Cerebellar cortex (tissue), 1 donor: ENCODE data around the gene IBTK.
"Not testable (repeated sequence)": the region's sequence is repeated elsewhere in the genome, so short reads cannot be mapped to it uniquely, and the experiment has no call there.

Experiments
- DNase-seq: peaks from one replicate; pipeline ENCODE4 v3.0.0-alpha.2; 2015; ENCODE audit warnings: low spot score

IBTK gene

GRCh38 chr6:82247505-82248272 is at the start of gene IBTK:
Gene IBTK (minus strand): TSS chr6:82247744. CDS start chr6:82240486, 7,258 bp downstream.
- peak; percentile 96 for DNase-seq

- no peak for DNase-seq
These were observed 36.3 kb upstream of the IBTK start for GRCh38 chr6:82283771-82284410.

GRCh38 chr6:82281550-82281949 is 34.0 kb upstream of the IBTK start:
- DNase-seq, result not testable (repeated sequence)

DNA sequence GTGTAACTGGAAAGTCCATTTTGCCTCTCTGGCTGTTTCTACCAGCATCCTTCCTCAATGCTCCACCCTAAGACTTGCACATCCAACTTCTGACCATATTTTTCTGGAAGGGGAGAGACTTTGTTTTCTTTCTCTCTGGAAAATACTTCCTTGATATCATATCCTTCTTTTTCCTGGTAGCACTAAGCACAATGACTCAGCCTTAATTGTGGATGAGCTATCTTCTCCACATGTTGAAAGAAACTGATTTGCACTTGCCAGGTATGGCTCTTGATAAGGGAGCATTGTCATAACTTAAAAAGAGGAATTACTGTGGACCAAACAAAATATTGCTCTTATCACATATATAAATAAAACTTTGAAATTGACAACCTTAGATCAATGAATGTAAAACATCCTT is 30.1 kb upstream of the IBTK start:
- DNase-seq, result no peak

DNA sequence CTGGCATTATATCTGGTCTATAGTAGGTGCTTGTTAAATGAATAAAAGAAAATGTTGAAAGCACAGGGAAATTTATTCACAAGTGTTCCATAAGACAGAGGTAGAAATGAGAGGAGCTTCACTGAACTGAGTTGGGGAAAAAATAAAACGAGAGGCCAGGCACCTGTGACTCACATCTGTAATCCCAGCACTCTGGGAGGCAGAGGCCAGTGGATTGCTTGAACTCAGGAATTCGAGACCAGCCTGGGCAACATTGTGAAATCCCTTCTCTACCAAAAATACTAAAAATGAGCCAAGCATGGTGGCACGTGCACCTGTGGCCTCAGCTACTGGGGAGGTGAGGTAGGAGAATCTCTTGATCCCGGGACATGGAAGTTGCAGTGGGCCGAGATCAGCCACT is 28.1 kb upstream of the IBTK start:
- no peak for DNase-seq

DNA sequence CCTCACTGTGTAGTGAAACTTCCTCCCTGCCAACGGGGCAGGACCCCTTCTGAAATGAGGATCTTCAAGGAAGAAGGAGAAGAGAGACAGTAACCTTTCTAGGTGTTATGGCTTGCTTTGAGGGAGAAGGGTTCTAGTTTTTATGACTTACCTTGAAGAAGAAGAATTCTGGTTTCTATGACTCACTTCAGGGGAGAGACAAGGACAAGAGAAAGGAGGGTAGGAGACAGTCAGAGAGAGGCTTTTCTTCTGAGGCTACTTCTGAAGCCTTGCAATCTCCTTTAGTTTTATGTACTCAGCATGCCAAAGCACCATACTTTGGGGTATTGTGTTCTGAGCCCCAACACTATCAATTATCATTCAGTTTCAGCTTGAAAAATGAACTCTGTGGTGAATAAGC is 25.8 kb upstream of the IBTK start:
- DNase-seq, result no peak

DNA sequence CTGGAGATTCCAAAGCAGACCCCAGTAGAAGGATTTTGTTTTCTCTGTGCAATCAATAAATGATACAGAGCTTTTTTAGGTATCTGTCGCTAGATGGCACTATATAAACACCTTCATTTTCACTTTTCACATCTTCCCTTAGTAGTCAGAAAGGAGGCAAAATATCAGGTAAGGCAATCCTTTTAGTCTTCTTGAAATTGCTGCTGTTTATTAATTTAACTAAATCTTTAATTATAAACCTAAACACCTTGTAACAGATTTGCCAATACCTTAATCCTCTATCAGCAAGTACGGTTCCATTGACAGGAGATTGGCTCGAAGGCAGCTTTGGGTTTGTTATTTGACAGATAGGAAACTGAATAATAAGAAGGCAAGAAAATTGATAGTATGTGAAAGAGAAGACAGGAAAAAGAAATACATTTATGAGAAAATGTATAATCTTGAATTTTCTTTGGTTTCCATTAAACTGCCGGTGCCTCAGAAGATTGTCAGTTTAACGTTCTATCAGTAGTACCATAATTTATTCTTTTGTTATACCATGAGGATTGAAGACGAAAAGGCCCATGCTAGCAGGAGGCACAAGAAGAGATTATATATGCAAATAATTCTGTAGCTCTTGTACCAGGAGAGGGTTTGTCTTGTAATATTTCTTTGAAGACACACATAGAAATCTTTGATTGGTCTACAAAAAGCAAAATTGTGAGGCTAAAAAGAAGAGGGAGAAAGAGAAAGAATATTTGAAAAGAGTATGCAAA is 23.5 kb upstream of the IBTK start:
- DNase-seq, result peak; percentile 52

- DNase-seq, result no peak
These were observed 20.8 kb upstream of the IBTK start for GRCh38 chr6:82268301-82268846.

DNA sequence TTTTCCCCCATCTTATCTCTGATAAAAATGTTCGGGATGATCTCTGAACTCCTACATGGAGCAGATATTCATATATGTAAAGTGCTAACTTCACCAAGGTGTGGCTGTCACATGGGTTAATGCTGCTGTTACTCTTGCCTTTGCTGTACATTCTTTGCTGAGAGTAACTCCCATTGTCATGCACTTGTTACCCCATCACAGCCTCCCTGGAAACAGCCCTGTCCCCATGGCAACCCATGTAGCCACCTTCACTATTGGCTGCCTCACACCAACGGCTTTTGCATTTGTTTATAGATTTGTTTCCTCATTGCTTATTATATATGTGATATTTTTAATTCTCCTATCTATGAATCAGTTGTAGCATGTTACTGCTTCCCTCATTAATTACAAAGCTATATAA is 17.3 kb upstream of the IBTK start:
- DNase-seq, result no peak

- no peak for DNase-seq
These were observed 16.8 kb upstream of the IBTK start for GRCh38 chr6:82264321-82264720.

GRCh38 chr6:82263916-82264315 is 16.4 kb upstream of the IBTK start:
- DNase-seq, result no peak

DNA sequence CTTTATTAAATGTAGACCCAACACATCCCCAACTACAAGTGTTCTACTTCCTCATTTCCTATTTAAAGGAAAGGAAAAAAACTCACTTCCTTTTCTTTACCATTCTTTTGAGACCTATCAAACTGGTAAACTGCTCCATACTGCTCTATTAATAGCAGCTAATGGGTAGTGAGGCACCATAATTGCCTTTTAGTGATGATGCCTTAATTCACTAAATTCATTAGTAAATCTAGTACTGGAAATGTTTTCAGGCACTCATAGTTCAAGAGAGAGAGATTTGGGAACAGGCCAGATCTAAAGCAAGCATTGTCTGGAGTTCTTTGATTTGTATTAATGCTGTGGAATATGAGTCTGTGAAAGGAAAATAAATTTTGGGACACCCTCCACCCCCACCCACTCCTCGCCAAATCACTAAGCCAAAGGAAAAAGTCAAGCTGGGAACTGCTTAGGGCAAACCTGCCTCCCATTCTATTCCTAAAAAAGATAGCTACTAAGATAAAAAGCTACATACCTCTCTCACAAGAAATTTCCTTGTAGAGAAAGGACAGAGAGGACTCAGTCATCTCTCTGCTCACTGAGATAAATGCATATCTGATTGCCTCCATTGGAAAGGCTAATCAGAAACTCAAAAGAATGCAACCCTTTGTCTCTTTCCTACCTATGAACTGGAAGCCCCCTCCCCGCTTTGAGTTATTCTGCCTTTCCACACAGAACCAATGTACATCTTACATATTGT is 13.6 kb upstream of the IBTK start:
- DNase-seq, result no peak

DNA sequence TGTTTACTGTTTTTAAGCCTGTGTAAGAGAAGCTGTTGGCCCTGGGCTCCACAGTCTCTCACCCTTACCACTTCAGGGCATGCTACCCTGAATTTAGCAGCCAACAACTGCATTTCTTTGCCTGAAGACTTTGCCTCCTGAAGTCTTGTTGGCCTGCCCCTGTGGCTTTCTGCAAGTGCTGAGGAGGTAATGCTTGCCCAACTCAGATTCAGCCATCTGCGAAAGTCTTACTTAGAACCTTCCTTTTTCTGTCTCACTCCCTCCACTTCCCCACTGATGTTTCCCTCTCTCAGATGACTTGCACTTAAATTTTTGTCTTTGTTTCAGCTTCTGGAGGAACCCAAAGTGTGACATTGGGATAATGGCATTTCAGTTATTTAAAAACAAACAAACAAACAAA is 11.8 kb upstream of the IBTK start:
- DNase-seq, result no peak

GRCh38 chr6:82257088-82257774 is 9.7 kb upstream of the IBTK start:
- DNase-seq, result no peak

DNA sequence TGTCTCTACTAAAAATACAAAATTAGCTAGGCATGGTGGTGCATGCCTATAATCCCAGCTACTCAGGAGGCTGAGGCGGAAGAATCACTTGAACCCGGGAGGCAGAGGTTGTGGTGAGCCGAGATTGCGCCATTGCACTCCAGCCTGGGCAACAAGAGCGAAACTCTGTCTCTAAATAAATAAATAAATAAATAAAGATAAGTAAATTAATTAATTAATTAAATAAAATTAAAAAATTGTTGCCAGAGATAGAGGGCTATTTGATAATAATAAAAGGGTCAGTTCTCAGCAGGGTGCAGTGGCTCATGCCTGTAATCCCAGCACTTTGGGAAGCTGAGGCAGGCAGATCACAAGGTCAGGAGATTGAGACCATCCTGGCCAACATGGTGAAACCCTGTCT is 7.2 kb upstream of the IBTK start:
- not testable (repeated sequence) for DNase-seq

DNA sequence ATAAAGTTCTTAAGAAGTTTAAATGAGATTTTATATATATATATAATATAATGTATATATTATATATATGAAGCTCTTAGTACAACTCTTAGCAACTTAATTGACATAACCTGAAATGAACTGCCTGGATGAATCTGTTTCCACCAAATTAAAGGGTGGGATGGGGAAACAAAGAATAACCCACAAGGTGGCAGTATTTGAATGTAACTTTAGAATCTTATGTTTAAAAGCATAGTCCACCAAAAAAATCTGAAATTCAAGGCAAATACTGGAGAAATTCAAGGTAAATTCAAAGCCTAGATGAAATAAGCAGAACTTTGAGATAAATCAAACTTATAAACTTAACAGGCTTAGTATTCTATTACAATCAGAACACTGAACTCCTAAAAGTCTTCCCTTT is 4.4 kb upstream of the IBTK start:
- peak; percentile 41 for DNase-seq

- DNase-seq, result no peak
These were observed 2.1 kb upstream of the IBTK start for GRCh38 chr6:82249381-82250253.

DNA sequence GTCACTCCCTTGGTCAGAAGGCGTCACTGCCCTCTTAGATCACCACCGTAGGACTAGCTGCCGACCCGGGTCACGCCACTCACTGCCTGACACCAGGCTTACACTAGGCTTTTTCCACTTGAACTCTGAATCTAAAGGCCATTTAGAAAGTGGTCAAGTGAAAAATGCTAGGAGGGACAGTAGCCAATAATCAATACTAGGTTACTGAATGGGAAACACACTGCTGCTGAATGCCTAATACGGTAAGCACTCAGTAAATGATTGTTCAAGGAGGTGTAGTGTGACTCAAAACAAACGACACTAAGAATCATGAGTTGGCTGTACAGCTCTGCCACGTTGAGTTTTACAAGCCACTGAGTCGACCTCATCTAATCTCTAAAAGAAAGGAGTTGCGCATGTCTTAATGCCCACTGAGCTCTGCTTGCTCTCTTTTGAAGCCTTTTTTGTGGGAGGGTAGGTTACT is 760 bp upstream of the IBTK start:
- peak; percentile 78 for DNase-seq

DNA sequence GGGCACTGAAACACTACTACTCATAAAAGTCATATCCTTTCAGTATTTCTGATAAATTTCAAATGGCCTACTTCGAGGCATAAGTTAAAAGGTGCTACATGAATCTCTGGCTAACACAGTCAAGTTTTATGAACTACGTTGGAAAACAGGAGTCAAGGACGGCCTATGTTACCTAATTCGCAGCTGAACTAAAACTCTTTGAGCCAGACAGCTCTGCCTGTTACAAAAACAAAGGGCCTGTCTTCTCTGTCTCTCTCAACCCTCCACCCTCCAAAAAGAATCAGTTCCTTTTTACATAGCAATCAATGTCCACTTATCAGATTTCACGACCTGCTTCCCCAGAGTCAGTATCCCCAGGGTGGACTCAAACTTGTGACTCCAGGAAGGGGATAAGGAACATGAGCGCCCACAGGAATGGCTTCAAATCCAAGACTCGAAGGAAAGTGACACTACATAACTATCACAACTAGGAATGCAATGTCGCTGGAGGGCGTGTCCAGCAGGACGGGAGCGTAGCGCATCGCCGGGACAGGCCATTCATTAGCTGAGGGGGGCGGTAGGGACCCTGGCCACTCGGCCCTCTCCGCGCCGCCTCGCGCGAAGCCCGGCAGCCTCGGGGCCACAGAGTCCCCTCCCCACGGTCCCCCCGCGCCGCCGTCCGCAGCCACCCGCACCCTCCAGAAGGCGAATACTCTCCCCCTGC is 591 bp downstream of the IBTK start:
- peak; percentile 72 for DNase-seq

DNA sequence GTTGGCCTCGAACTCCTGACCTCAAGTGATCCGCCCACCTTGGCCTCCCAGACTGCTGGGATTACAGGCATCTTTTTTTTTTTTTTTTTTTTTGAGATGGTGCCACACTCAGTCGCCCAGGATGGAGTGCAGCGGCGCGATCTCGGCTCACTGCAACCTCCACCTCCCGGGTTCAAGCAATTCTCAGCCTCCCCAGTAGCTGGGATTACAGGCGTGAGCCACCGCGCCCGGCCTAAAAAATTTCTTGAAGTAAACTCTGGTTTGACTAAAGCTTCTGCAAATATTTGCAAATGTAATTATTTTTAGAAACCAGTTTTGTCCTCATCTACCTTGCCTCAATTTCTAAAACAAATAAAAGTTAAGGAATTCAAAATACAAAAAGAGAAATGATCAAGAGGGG is 1.2 kb downstream of the IBTK start:
- no peak for DNase-seq
